CD4-positive, alpha-beta T cell treated with Interleukin-4 for 1 hour (primary cell): ENCODE measurements around the gene ALCAM.
"Not testable (repeated sequence)": the region's sequence is repeated elsewhere in the genome, so short reads cannot be mapped to it uniquely, and the experiment has no call there.

Experiments
- DNase-seq, 2 donors: peaks; one replicate each; pipeline ENCODE4 v3.0.0-alpha.2; 2020 to 2022

The ALCAM gene

DNA sequence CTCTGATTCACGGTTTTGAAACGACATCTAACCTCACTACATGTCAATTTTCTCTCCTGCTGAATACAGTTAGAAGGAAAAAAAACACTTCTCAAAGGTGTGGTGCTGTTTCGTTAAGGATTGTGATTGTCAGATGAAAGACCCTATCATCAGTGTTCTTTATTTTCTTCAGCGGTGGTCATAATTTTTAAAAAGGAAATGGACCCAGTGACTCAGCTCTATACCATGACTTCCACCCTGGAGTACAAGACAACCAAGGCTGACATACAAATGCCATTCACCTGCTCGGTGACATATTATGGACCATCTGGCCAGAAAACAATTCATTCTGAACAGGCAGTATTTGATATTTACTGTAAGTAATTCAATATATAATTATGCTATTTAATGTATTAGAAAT is 167.8 kb downstream of the ALCAM start:
- no peak for DNase-seq

DNA sequence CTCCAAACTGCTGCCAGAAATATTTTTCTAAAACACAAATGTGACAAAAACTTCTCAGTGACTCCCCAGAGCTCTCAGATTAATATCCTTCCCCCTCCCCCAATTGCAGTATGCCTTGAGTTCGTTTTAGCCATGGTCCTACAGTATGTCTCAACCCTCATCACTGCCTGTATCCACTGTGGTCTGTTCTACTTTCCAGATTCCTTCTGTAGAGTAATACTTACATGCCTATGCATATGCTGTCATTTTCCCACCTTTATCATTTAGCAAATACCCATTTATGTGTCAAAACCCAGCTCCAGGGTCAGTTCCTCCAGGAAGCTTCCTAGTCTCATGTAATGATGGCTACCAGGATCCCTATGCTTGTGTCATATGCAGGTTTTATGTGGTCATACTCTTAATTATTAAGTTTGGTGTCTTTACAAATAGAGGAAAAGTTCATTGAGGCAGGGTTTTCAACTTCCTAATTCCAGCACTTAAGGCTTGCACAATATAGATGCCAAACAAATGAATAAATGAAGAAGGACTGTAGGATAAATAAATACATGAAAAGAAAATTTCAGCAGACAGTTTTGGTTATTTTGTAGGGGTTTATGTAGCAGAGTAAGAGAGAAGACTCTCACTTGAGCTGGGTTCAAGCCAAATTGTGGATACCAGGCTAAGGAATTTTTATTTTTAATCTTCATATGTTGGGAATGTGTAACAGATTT is 170.8 kb downstream of the ALCAM start:
- DNase-seq: no peak

DNA sequence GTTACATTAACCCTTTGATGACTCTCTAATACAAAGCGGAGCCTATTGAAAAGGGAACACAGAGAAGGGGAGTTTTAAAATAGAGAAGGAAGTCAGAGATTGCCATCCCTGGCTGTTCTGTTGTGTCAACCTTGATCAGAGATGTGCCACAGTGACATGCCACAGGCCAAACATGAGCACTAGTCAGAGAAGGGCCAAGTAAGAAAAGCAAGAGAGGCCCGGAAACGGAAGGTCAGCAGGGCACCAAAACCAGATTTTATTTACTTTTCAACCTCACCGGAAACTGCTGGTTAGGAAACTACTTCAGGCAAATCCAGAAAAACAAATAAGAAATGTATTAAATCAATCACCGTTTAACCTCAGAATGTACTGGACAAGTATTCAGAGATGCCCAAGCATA is 171.8 kb downstream of the ALCAM start:
- no peak for DNase-seq

DNA sequence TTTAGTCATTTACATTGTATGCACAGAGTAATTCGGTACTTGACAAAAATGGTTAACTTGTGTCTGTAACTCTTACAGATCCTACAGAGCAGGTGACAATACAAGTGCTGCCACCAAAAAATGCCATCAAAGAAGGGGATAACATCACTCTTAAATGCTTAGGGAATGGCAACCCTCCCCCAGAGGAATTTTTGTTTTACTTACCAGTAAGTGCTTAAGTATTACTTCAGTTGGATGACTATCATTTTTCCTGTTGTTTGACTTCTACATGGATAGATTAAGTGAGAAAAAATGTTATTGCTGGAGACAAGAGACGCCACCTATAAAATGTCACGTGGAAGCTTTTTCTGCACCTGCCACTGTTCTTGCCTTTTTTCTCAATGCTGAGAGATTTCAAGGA is 173.2 kb downstream of the ALCAM start:
- DNase-seq: no peak

DNA sequence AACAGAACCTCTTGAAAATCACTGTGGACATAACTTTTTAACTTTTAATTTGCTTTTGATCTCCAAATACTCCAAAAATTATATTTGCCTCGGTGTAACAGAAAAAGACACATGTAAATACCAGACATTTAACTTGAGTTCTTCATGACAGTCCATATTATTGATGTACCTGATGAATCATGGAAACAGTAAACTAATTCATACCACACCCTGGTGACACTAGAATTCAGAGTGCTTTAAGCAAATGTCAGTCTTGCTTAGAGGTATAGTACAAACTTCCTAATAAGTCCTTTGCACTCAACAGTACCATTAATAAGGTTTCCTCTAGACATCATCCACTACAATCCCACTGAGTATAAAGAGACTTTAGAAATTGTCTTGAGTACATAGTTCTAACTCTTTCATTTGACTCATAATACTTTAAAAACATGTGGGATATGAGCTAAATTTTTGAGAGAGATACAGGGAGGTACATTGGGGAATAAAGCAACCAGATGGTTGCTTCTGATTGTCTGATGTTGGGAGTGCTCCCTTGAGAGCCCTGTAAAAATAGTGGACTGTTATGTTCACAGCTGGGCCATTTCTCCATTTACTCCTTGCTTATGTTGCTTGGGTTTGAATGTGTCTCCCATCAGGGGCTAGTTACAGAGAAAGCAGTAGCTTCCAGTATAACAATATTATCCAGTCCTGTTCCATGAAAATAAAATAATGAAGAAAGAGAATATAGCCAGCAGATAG is 175.7 kb downstream of the ALCAM start:
- DNase-seq: no peak

DNA sequence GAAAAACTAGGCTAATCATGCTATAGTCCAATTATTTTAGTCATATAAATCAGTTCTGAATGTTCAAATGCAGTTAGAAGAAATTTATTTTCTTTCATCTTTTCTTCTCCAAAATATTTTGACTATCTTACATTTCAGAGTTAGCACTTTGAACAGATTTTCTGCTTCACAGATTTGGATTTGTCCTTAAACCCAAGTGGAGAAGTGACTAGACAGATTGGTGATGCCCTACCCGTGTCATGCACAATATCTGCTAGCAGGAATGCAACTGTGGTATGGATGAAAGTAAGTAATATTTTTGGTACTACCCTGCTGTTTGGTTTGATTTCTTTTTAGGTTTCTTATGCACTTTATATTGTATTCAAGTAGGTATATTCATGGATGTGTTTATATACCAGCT is 178.3 kb downstream of the ALCAM start:
- no peak for DNase-seq

DNA sequence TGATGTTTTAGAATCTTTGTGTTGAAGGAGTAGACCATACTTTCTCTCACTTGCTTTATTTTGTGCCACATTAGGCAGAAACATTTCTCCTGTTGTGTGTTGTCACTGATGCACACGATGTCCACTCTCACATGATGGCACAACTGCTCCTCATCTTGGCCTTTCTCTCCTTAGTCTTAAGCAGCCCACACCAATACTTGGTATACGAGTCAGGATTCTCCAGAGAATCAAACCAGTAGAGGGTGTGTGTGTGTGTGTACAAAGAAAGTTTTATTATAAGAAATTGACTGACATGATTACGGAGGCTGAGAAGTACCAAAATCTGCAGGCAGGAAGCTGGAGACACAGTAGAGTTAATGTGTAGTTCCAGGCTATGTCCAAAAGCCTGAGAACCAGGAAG is 187.1 kb downstream of the ALCAM start:
- no peak for DNase-seq

DNA sequence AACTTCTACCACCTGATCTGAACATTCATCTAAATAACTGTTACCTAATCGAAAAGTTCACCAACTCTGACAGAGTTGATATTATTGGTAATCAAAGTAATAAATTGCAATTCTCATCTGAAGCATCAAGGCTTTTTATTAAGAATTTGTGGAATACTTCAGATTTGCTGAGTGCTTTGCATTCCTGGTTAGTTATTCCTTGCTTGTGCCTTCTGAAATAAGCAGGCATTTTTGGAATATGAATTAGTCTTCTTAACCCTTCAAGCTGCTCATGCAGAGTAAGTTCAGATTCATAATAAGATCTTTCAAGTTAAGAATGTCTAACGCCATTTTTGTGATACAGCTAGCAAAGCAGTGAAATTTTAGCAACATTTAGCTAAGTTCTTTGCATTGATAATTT is 188.5 kb downstream of the ALCAM start:
- DNase-seq: no peak

DNA sequence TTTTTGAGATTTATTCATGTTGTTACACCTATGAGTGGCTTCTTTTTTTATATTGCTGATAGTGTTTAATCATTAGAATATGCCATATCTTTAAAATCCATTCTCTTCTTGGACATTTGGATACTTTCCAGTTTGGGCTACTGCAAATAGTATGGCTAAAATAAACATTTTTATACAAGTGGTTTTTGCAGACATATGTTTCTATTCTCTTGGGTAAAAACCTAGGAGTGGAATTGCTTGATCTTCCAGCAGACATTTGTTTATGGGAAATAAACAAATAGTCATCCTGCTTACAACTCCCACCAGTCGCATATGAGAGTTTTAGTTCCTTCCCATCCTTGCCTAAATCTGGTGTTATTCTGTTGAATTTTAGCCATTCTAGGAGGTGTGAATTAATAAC is 193.1 kb downstream of the ALCAM start:
- DNase-seq: no peak

DNA sequence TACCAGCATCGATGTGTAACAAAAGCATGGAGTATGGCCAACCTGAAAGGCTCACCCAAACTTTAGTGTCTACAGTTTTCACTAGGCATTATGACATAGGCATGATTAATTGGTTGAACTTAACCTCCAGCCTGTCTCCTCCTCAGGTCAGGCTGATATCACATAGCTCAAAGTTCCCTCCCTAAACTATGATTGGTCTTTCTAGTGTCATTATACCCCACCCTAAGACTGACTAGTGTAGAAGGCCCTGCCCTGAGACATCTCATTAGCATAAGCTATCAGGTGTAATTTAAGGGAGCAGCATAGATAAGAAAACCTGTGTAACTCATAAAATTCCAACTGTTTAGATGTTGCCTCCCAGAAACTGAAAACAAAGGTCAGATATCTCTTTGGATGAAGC is 195.2 kb downstream of the ALCAM start:
- no peak for DNase-seq

DNA sequence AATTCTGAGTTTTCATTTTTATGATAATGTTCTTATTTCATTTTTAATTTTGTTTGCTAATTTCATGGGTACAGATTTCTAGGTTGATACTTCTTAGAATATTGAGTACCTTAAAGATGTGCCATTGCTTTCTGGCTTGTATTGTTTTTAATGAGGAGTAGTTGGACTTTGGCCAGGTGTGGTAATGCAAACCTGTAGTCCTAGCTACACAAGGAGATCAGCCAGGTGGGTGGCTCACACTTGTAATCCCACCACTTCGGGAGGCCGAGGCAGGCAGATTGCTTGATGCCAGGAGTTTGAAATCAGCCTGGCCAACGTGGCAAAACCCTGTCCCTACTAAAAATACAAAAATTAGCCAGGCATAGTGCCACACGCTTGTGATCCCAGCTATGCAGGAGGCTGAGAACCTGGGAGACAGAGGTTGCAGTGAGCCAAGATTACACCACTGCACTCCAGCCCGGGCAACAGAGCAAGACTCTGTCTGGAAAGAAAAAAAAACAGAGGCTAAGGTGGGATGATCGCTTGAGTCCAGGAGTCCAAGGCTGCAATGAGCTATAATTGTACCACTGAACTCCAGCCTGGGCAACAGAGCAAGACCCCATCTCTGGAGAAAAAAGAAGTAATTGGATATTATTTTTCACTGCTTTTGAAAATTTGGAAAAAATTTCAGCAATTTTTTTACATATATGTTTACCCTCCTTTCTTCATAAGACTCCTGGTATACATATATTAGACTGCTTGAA is 198.0 kb downstream of the ALCAM start:
- DNase-seq: no peak

DNA sequence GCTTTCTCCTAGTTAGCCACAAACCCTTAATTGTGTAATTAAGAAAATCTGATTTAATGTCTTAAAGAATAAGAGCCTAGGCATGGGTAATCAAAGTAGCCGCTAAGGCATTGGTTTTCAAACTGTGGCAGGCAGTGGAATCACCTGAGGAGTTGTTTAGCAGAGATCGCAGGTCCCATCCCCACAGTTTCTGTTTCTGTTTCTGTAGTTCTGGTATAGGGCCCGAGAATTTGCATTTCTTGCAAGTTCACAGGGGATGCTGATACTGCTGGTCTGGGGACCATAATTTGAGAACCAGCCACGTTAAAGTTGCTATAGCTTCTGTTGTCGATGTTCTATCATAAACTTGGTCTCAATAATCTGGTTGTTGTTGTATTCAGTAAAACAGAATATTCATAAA is 204.3 kb downstream of the ALCAM start:
- DNase-seq: no peak

DNA sequence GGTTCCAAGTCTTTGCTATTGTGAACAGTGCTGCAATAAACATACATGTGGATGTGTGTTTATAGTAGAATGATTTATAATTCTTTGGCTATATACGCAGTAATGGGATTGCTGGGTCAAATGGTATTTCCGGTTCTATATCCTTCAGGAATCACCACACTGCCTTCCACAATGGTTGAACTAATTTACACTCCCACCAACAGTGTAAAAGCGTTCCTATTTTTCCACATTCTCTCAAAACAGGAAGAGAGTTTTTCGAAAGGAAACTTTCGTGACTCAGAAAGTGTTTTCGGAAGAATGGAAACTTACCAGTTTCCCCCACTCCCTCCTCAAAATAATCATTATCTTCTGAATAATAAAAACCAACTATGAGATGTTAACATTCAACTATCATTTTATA is 205.8 kb downstream of the ALCAM start:
- no peak for DNase-seq

DNA sequence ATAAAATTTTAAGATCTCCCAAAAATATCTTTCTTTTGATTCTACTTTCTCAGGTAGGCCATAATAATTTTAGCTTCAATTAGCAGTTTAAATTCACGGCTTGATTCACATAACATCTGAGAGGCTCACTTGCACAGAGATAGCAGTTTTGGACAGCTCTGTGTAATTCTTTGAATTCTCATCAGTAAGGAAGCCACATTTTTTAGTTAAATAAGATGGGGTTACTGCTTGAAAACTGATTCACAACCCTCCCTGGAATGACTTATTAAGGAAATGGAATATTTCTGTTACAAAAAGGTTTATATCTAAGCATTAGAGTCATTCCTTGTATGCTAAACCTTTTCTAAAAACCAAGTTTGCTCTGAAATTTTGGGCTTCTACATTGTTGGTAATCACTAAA is 212.7 kb downstream of the ALCAM start:
- DNase-seq: no peak

DNA sequence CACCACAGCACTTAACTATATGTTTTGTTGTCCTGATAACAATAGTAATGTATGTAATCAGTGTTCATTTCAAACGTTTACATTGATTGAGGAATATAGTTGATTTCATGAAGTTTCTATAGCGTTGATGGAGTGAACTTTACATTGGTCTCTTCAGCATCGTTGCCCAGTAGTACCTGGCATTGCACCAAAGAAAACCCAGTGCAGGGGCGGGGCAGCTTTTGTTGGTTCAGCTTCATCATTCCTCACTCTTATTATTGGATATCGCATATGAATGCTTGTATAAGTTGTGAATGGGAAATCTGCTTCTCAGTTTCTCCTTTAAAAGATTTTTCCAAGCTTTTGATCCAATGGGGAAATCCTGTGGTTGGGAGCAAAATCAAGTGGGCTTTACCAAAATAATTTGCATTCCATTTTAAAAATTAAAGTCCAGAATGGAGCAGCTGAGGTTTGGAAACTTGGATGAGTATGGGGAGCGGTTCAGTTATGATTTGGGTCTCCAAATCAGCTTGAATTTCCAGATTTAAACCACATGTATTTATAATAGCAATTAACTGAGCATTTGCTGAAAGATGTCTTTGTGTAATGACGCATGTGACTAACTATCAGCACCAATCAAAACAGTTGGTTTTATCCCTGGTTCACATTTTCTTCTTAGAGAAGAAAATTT is 213.7 kb downstream of the ALCAM start:
- no peak for DNase-seq

DNA sequence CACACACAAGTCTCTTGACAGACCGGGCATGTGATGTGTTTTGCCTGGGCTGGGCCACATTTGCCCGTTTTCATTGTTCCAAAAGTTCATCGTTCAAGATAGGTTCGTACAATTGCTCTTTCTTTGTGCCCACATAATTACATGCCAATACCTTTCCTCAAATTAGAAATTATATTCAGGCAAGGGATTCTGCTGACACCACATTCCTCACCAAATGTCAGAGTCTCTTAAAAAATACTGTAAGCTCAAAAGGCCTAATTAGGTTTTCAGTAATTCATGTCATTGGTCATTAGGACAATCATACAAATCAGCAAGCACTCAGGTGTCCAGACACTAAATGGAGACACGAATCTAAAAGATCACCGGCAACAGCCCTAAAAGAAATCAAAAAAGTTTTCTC is 215.3 kb downstream of the ALCAM start:
- no peak for DNase-seq

DNA sequence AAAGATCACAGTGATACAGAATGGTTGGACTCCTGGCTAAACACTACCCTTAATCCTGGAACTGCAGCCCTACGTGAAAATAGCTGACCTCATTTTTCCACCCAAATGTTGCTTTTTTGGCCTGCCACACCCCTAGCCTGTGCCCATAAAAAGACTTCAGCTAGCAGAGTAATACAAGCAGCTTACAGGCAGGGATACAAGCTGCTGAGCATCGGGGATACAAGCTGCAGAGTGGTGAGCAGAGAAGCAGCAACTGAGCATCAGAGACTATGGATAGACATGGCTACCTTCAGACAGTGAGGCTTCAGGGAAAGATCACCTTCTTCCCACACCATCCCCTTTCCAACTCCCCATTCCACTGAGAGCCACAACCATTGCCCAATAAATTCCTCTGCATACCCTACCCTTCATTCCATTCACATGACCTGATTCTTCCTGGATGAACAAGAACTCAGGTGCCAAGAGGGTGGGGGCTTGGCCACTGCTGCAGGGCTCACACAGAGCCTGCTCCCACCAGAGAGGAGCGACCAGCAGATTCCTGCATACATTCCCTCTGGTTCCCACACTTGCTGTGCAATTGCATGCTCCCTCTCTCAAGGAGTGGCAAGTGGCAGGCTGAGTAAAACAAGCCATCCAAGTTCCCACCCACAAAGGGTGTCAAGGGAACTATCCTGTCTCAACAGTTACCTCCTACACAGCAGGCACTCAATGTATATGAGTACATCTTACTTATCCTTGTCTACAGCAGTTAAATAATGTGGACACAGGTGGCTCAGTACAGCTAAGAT is 217.5 kb downstream of the ALCAM start:
- DNase-seq: no peak

DNA sequence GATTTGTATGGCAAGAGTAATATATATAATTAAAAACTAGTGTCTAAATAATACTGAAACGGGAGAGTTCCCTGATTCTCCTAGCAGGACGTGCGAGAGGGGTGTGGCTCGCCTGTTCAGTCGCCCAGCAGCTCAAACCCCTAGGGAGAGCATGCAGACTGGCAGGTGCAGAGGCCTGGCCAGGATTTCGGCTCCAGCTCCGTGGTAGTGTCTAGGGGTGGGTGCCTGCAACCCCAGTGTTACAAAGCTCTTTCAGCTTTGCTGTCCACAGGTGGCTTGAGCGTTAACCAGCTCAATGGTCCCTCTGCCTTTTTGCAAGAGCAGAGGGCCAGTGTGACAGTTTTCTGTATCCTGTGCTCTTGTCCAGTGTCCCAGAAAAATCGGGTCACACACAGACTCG is 226.6 kb downstream of the ALCAM start:
- no peak for DNase-seq

DNA sequence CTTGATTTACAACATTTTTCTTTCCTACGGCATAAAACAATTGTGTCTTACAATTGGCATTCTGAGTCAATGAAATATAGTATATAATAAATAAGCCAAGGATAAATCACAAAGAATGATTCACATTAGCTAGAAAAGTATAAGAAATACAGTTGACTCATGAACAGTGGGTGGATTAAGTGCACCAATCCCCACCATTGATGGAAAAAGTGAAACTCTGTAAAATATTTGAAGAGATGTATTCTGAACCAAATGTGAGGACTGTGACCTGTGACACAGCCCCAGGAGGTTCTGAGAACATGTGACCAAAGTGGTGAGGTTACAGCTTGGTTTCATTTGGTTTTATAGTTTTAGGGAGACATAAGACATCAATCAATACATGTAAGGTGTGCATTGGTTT is 227.5 kb downstream of the ALCAM start:
- DNase-seq: no peak

DNA sequence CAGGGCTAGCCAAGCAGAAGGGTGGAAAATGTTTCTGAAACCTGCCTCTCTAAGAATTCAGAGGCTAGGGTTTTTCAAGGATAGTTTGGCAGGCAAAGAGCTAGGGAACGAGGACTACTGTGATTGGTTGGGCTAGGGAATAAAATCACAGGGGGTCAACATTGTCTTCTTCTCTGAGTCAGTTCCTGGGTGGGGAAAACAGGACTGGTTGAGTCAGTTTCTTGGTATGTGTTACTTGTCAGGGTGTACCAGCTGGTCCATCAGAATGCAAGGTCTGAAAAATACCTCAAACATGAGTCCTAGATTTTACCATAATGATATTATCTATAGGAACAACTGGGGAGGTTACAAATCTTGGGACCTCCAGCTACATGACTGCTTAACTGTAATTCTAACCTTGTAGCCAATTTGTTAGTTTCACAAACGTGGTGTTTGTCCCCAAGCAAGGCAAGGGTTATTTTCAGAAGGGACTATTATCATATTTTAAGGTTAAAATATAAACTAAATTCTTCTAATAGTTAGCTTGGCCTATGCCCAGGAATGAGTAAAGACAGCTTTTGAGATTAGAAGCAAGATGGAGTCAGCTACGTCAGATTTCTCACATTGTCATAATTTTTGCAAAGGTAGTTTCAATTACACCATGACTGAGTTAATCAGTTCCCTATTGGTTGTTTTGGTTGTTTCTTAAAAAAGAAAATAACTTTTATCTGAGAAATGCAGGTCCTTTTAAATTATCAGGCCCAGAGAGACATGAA is 231.5 kb downstream of the ALCAM start:
- no peak for DNase-seq

DNA sequence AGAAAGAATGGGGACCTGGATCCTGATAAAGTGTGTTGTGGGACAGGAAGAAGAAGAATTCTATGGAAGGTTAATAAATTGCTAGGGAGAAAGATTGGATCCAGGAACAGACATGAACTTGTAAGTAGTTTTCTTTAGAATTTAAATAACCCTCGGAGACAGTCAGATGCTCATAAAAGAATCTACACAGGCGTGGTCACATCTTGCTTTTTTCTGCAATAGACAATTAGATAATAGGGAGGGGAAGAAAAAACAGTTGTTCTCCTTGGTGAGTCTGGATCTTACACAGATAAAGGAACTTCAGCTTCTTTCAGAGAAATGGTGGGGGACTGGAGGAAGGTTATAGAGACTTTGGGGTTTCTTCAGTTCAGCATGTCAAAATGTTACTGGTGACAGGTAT is 232.6 kb downstream of the ALCAM start:
- DNase-seq: no peak

DNA sequence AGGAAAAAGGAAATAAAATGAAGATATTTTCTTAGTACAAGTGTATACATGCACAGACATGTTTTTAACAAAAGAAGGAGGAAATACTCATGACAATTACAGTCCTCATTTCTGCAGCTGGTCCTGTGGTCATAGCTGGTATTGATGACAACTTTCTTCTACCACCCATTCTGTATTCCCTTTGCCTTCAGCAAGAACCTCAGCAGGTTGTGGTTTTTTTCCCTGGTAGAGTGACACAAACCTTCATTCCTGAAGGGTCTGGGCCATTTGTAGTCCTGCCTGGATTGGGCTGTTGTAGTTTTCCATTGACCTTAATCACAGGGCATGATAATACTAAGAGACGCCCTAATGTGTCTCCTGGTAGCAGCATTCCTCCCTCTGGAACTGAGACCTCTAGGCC is 235.0 kb downstream of the ALCAM start:
- not testable (repeated sequence) for DNase-seq
